IMR-90 (cell line): Measurements from ENCODE around the gene MAP6. TPM values are rescaled to one million over a fixed set of nuclear protein-coding genes. Genes with fewer than 3 reads are reported as not detected.

Experiments used
- ATAC-seq: fragments of 200-7000 bp; cut with Tn5 transposase; 2 replicates; pipeline ENCODE4 v1.9.1; 2020; ENCODE audit warnings: low read depth, mild to moderate bottlenecking, moderate library complexity
- BruUV-seq: library from RNA; stranded (reverse); fragments of 400-500 nt; replicated peaks from 2 replicates; lab custom pipeline; 2021; lab: Mats Ljungman, UMichigan
- CTCF ChIA-PET: fragments of 300-600 bp; formaldehyde crosslinking; extraction: SDS; loops from one replicate; lab custom pipeline; 2021; ENCODE audit warnings: antibody characterized with exemption; lab: Yijun Ruan, JAX
- POLR2A ChIA-PET: fragments of 300-600 bp; sonication (Branson Sonifier 250); formaldehyde crosslinking; loops from one replicate; lab custom pipeline; 2022; ENCODE audit warnings: antibody characterized with exemption; ENCODE audit not compliant: unreplicated experiment; lab: Charles Lee
- DNase-seq: peaks from one replicate; pipeline ENCODE4 v3.0.0; 2013
- H2AFZ ChIP-seq: replicated peaks from 2 replicates; pipeline ENCODE3; 2013; ENCODE audit warnings: low read length, mild to moderate bottlenecking; ENCODE audit not compliant: poor library complexity
- H2AK5ac ChIP-seq: 2 replicates; pipeline ENCODE4 v1.6.1; 2013; ENCODE audit warnings: low read depth, low read length, inconsistent platforms
- H2AK9ac ChIP-seq: replicated peaks from 2 replicates; pipeline ENCODE3; 2013; ENCODE audit warnings: mild to moderate bottlenecking, low read depth, low read length, moderate library complexity; ENCODE audit not compliant: poor library complexity
- H2BK120ac ChIP-seq: 2 replicates; pipeline ENCODE4 v1.6.1; 2013; ENCODE audit warnings: low read depth, low read length, inconsistent platforms
- H2BK15ac ChIP-seq: 3 replicates; pipeline ENCODE4 v1.6.1; 2013; ENCODE audit warnings: low read depth, low read length, inconsistent platforms
- H2BK20ac ChIP-seq: 2 replicates; pipeline ENCODE4 v1.6.1; 2013; ENCODE audit warnings: low read depth, mild to moderate bottlenecking, inconsistent platforms, low read length, moderate library complexity
- H2BK5ac ChIP-seq: 2 replicates; pipeline ENCODE4 v1.6.1; 2013; ENCODE audit warnings: mild to moderate bottlenecking, low read depth, low read length, inconsistent platforms; ENCODE audit not compliant: poor library complexity, severe bottlenecking
- H3K14ac ChIP-seq: replicated peaks from 2 replicates; pipeline ENCODE4 v1.6.1; 2013; ENCODE audit warnings: low read depth, low read length, inconsistent platforms
- H3K18ac ChIP-seq: 2 replicates; pipeline ENCODE4 v1.6.1; 2013; ENCODE audit warnings: low read depth, low read length, control low read depth
- H3K23ac ChIP-seq: 2 replicates; pipeline ENCODE4 v1.6.1; 2013; ENCODE audit warnings: low read depth, low read length, inconsistent platforms
- H3K27ac ChIP-seq: 2 replicates; pipeline ENCODE4 v1.5.1; 2013; ENCODE audit warnings: mild to moderate bottlenecking, control low read depth, low read length; ENCODE audit not compliant: insufficient read depth
- H3K27me3 ChIP-seq: 2 replicates; pipeline ENCODE4 v1.6.1; 2013; ENCODE audit warnings: low read length; ENCODE audit not compliant: control insufficient read depth, insufficient read depth
- H3K36me3 ChIP-seq: 2 replicates; pipeline ENCODE4 v1.6.1; 2013; ENCODE audit warnings: low read length, mixed read lengths; ENCODE audit not compliant: control insufficient read depth, insufficient read depth
- H3K4ac ChIP-seq: 2 replicates; pipeline ENCODE4 v1.6.1; 2013; ENCODE audit warnings: low read depth, low read length, inconsistent platforms
- H3K4me1 ChIP-seq: 2 replicates; pipeline ENCODE4 v1.6.1; 2013; ENCODE audit warnings: low read length, mixed read lengths; ENCODE audit not compliant: control insufficient read depth, insufficient read depth
- H3K4me2 ChIP-seq: 2 replicates; pipeline ENCODE4 v1.6.1; 2013; ENCODE audit warnings: low read depth, mild to moderate bottlenecking, control low read depth, low read length, moderate library complexity
- H3K4me3 ChIP-seq: 2 replicates; pipeline ENCODE4 v1.5.1; 2013; ENCODE audit warnings: low read depth, mild to moderate bottlenecking, control low read depth, low read length, moderate library complexity; ENCODE audit not compliant: insufficient read depth
- H3K56ac ChIP-seq: 2 replicates; pipeline ENCODE4 v1.6.1; 2013; ENCODE audit warnings: low read length, inconsistent platforms; ENCODE audit not compliant: insufficient read depth; ENCODE audit errors: extremely low read depth
- H3K79me1 ChIP-seq, 2 experiments: 2 replicates each; pipeline ENCODE4 v1.6.1; 2013; ENCODE audit warnings: low read length in 2 of 2, inconsistent platforms in 1 of 2, low read depth in 1 of 2
- H3K9ac ChIP-seq: 2 replicates; pipeline ENCODE4 v1.6.1; 2013; ENCODE audit warnings: low read depth, low read length, control low read depth
- H3K9me1 ChIP-seq: 2 replicates; pipeline ENCODE4 v1.6.1; 2013; ENCODE audit warnings: low read length, inconsistent platforms; ENCODE audit not compliant: insufficient read depth
- H3K9me3 ChIP-seq: 2 replicates; pipeline ENCODE4 v1.6.1; 2013; ENCODE audit warnings: low read length; ENCODE audit not compliant: control insufficient read depth, insufficient read depth
- H4K20me1 ChIP-seq: 2 replicates; pipeline ENCODE4 v1.6.1; 2013; ENCODE audit warnings: low read length, inconsistent platforms; ENCODE audit not compliant: insufficient read depth
- H4K5ac ChIP-seq: 2 replicates; pipeline ENCODE4 v1.6.1; 2013; ENCODE audit warnings: mild to moderate bottlenecking, low read depth, low read length, control low read depth
- H4K8ac ChIP-seq, 2 experiments: 2 replicates each; pipeline ENCODE4 v1.6.1; 2013; ENCODE audit warnings: low read depth in 2 of 2, low read length in 2 of 2, control low read depth in 1 of 2, inconsistent platforms in 1 of 2
- H4K91ac ChIP-seq: 2 replicates; pipeline ENCODE4 v1.6.1; 2013; ENCODE audit warnings: low read depth, low read length, inconsistent platforms; ENCODE audit not compliant: insufficient read depth
- BHLHE40 ChIP-seq: fragments of 150-350 bp; IDR thresholded peaks from 2 replicates; pipeline ENCODE4 v1.6.1; 2016; ENCODE audit warnings: mild to moderate bottlenecking, low read depth, low read length
- CEBPB ChIP-seq: IDR thresholded peaks from 2 replicates; pipeline ENCODE4 v1.6.1; 2012; ENCODE audit warnings: low read depth, low read length, improper control_type of control experiment
- CHD1 ChIP-seq: IDR thresholded peaks from 2 replicates; pipeline ENCODE4 v1.6.1; 2012; ENCODE audit warnings: low read depth, low read length, improper control_type of control experiment
- FOS ChIP-seq: fragments of 150-350 bp; IDR thresholded peaks from 2 replicates; pipeline ENCODE4 v1.6.1; 2016; ENCODE audit warnings: low read depth, low read length
- MAFK ChIP-seq: IDR thresholded peaks from 2 replicates; pipeline ENCODE4 v1.6.1; 2012; ENCODE audit warnings: low read depth, low read length, improper control_type of control experiment
- MAZ ChIP-seq: IDR thresholded peaks from 2 replicates; pipeline ENCODE4 v1.6.1; 2012; ENCODE audit warnings: low read depth, mild to moderate bottlenecking, low read length, improper control_type of control experiment, moderate library complexity, borderline replicate concordance
- MXI1 ChIP-seq: IDR thresholded peaks from 2 replicates; pipeline ENCODE4 v1.6.1; 2012; ENCODE audit warnings: low read depth, mild to moderate bottlenecking, low read length, moderate library complexity, borderline replicate concordance
- POLR2A ChIP-seq: IDR thresholded peaks from 2 replicates; pipeline ENCODE4 v1.6.1; 2012; ENCODE audit warnings: mild to moderate bottlenecking, low read depth, low read length
- RAD21 ChIP-seq: IDR thresholded peaks from 2 replicates; pipeline ENCODE4 v1.6.1; 2012; ENCODE audit warnings: low read length, improper control_type of control experiment
- RCOR1 ChIP-seq: IDR thresholded peaks from 2 replicates; pipeline ENCODE4 v1.6.1; 2012; ENCODE audit warnings: mild to moderate bottlenecking, low read length, improper control_type of control experiment; ENCODE audit not compliant: insufficient replicate concordance
- RFX5 ChIP-seq: IDR thresholded peaks from 2 replicates; pipeline ENCODE4 v1.8.0; 2012; ENCODE audit warnings: low read depth, mild to moderate bottlenecking, low read length, moderate library complexity
- SMC3 ChIP-seq: fragments of 150-350 bp; IDR thresholded peaks from 2 replicates; pipeline ENCODE4 v1.6.1; 2016; ENCODE audit warnings: low read depth, mild to moderate bottlenecking, antibody characterized with exemption, low read length, moderate library complexity
- WGBS, 2 experiments: methylation state at CpG; one replicate each; pipeline versions ENCODE4 v1.1.5 to v1.1.7; 2013; ENCODE audit warnings: missing lambda C conversion rate in 2 of 2; ENCODE audit not compliant: insufficient read length in 1 of 2; ENCODE audit errors: extremely low coverage in 2 of 2; 5-methylcytosine and 5-hydroxymethylcytosine counted together
- dilution Hi-C: fragments of 300-500 bp; cut with HindIII; formaldehyde crosslinking; loops from one replicate; pipeline ENCODE4 v1.14.3; 2018; ENCODE audit warnings: low sequenced_read_pairs; ENCODE audit not compliant: unreplicated experiment
- in situ Hi-C: fragments of 300-500 bp; cut with MboI; formaldehyde crosslinking; loops from 3 replicates; pipeline ENCODE4 v1.14.3; 2019; ENCODE audit warnings: low sequenced_read_pairs, inconsistent platforms, mixed read lengths
- intact Hi-C: fragments of 100-400 bp; cut with micrococcal nuclease; formaldehyde crosslinking; loops from 2 replicates; pipeline ENCODE4 v1.10.0; 2022
- polyA plus RNA-seq, 3 experiments: library from polyadenylated mRNA; depleted of rRNA; stranded (reverse); fragments of >200 nt; gene quantifications; 2 replicates each; pipeline ENCODE4 v1.2.3, GENCODE V29; 2012; ENCODE audit warnings: low replicate concordance in 1 of 3
- total RNA-seq: library from RNA; depleted of rRNA; stranded (reverse); fragments of >200 nt; gene quantifications from 2 replicates; pipeline ENCODE4 v1.2.3, GENCODE V29; 2012
- TF ChIP-seq, protein P1 (sequence below): conservative IDR thresholded peaks from 2 replicates; pipeline ENCODE4 v1.5.1; 2012; ENCODE audit warnings: mild to moderate bottlenecking, low read depth, low read length, improper control_type of control experiment
- TF ChIP-seq, protein P2 (sequence below): fragments of 150-350 bp; IDR thresholded peaks from 2 replicates; pipeline ENCODE4 v1.6.1; 2016; ENCODE audit warnings: low read depth, mild to moderate bottlenecking, low read length, moderate library complexity, borderline replicate concordance

MAP6 gene
- total and polyA plus RNA-seq, 2 of the 4 experiments (the other 2 are of a cell fraction) = 3.0 to 3.4 TPM

- no peak overlapping the region for H4K91ac ChIP-seq
- H3K4me3 ChIP-seq = no peak overlapping the region
- no peak overlapping the region for H3K14ac ChIP-seq
- DNase-seq = no peak
- no peak overlapping the region for H2BK5ac ChIP-seq
- intact Hi-C loops = no loop called here
- H2BK15ac ChIP-seq = no peak overlapping the region
- H4K8ac ChIP-seq = no peak overlapping the region
- no peak for ATAC-seq
- peaks cover 10% of the 10 kb centered on the region for H3K4me1 ChIP-seq
- no peak overlapping the region for H2BK120ac ChIP-seq
- no peak overlapping the region for H3K4me2 ChIP-seq
- H3K18ac ChIP-seq = no peak overlapping the region
- peaks cover 5% of the 10 kb centered on the region for H3K9me1 ChIP-seq
- WGBS, 2 experiments = no CpG with 5 or more reads among the region's 2 CpGs
- POLR2A ChIA-PET = no interaction called here
- TF ChIP-seq SMC3 = no peak
- TF ChIP-seq POLR2A = no peak
- TF ChIP-seq RFX5 = no peak
- TF ChIP-seq MXI1 = no peak
- TF ChIP-seq MAZ = no peak
- no peak for TF ChIP-seq RAD21
- no peak for TF ChIP-seq CEBPB
- TF ChIP-seq BHLHE40 = no peak
- no peak for TF ChIP-seq MAFK
- TF ChIP-seq, protein P1, sequence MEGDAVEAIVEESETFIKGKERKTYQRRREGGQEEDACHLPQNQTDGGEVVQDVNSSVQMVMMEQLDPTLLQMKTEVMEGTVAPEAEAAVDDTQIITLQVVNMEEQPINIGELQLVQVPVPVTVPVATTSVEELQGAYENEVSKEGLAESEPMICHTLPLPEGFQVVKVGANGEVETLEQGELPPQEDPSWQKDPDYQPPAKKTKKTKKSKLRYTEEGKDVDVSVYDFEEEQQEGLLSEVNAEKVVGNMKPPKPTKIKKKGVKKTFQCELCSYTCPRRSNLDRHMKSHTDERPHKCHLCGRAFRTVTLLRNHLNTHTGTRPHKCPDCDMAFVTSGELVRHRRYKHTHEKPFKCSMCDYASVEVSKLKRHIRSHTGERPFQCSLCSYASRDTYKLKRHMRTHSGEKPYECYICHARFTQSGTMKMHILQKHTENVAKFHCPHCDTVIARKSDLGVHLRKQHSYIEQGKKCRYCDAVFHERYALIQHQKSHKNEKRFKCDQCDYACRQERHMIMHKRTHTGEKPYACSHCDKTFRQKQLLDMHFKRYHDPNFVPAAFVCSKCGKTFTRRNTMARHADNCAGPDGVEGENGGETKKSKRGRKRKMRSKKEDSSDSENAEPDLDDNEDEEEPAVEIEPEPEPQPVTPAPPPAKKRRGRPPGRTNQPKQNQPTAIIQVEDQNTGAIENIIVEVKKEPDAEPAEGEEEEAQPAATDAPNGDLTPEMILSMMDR = no peak
- TF ChIP-seq, protein P2, sequence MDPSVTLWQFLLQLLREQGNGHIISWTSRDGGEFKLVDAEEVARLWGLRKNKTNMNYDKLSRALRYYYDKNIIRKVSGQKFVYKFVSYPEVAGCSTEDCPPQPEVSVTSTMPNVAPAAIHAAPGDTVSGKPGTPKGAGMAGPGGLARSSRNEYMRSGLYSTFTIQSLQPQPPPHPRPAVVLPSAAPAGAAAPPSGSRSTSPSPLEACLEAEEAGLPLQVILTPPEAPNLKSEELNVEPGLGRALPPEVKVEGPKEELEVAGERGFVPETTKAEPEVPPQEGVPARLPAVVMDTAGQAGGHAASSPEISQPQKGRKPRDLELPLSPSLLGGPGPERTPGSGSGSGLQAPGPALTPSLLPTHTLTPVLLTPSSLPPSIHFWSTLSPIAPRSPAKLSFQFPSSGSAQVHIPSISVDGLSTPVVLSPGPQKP = no peak
- no peak for TF ChIP-seq RCOR1
- no peak for TF ChIP-seq FOS
- TF ChIP-seq CHD1 = no peak
- in situ Hi-C loops = no loop called here
- H4K5ac ChIP-seq = no peak overlapping the region
- H3K9me3 ChIP-seq = no peaks in the 10 kb centered on the region
- no peak overlapping the region for H3K56ac ChIP-seq
- CTCF ChIA-PET = interaction anchor here (0.6 kb wide), 1 partner anchor 70 kb away, joined by 9 read pairs; no protein-coding TSS in a partner anchor
- no peak overlapping the region for H3K4ac ChIP-seq
- H2AK5ac ChIP-seq = no peak overlapping the region
- H3K79me1 ChIP-seq = peaks cover 0 to 2% of the 10 kb centered on the region in 2 experiments; a peak in 1 of 4 replicates
- no peak overlapping the region for H3K23ac ChIP-seq
- H3K9ac ChIP-seq = no peak overlapping the region
- dilution Hi-C loops = no loop called here
- no peaks in the 10 kb centered on the region for H4K20me1 ChIP-seq
- no peak overlapping the region for H2AFZ ChIP-seq
- H2AK9ac ChIP-seq = no peak overlapping the region
- H3K36me3 ChIP-seq = no peaks in the 10 kb centered on the region
- no peaks in the 10 kb centered on the region for H3K27me3 ChIP-seq
- BruUV-seq = no TSS peak
- no peak overlapping the region for H2BK20ac ChIP-seq
- no peak overlapping the region for H3K27ac ChIP-seq
Observed at GRCh38 chr11:75632962-75633361, 35.9 kb downstream of the MAP6 start.
